AG09319 (cell line): ENCODE data around the gene SLC25A26.

Experiments
- DNase-seq: peaks from one replicate; pipeline ENCODE4 v3.0.0-alpha.2; 2010; ENCODE audit warnings: low read depth; ENCODE audit errors: extremely low read depth
- CTCF ChIP-seq: IDR thresholded peaks from 2 replicates; pipeline ENCODE4 v1.5.1; 2011; ENCODE audit warnings: low read depth, mild to moderate bottlenecking, inconsistent platforms, low read length, moderate library complexity

SLC25A26 gene

GRCh38 chr3:66256806-66257205 is 36.0 kb downstream of the SLC25A26 start:
- no peak for TF ChIP-seq CTCF
- no peak for DNase-seq

- DNase-seq, result no peak
- no peak for TF ChIP-seq CTCF
These were observed 38.9 kb downstream of the SLC25A26 start for GRCh38 chr3:66259566-66260255.

GRCh38 chr3:66260431-66260830 is 39.6 kb downstream of the SLC25A26 start:
- DNase-seq, result no peak

GRCh38 chr3:66261355-66261754 is 40.6 kb downstream of the SLC25A26 start:
- TF ChIP-seq CTCF, result no peak

More at GRCh38 chr3:66260431-66260830, 39.6 kb downstream of the SLC25A26 start:
- no peak for TF ChIP-seq CTCF

GRCh38 chr3:66265649-66266048 is 44.8 kb downstream of the SLC25A26 start:
- DNase-seq, result no peak
- no peak for TF ChIP-seq CTCF

More at GRCh38 chr3:66261355-66261754, 40.6 kb downstream of the SLC25A26 start:
- DNase-seq, result no peak

- no peak for DNase-seq
- TF ChIP-seq CTCF, result no peak
These were observed 45.8 kb downstream of the SLC25A26 start for GRCh38 chr3:66266551-66266950.

GRCh38 chr3:66267031-66267430 is 46.2 kb downstream of the SLC25A26 start:
- no peak for TF ChIP-seq CTCF
- no peak for DNase-seq
